GM23338 (cell line): Measurements from ENCODE around the gene IRF2BP1. TPM values are rescaled to one million over a fixed set of nuclear protein-coding genes. Genes with fewer than 3 reads are reported as not detected.

ENCODE experiments used
- ATAC-seq: fragments of 200-7000 bp; cut with Tn5 transposase; 3 replicates; pipeline ENCODE4 v1.9.1; 2020
- DNase-seq: peaks from one replicate; pipeline ENCODE4 v3.0.0-alpha.2; 2015; ENCODE audit warnings: low spot score
- H2AFZ ChIP-seq: fragments of 200-600 bp; sonication (generic); 2 replicates; pipeline ENCODE4 v1.8.0; 2016; ENCODE audit warnings: antibody characterized with exemption, mild to moderate bottlenecking, moderate library complexity
- H3F3A ChIP-seq: fragments of 200-600 bp; sonication (generic); replicated peaks from 2 replicates; pipeline ENCODE4 v1.8.0; 2017; ENCODE audit warnings: antibody characterized with exemption, mixed run types, low read depth
- H3K27ac ChIP-seq: fragments of 200-600 bp; sonication (generic); 2 replicates; pipeline ENCODE4 v1.6.1; 2016; ENCODE audit warnings: low read depth
- H3K27me3 ChIP-seq: fragments of 200-600 bp; sonication (generic); 2 replicates; pipeline ENCODE4 v1.8.0; 2016; ENCODE audit warnings: mild to moderate bottlenecking, mixed run types, moderate library complexity; ENCODE audit not compliant: insufficient read depth
- H3K36me3 ChIP-seq: fragments of 200-600 bp; sonication (generic); 2 replicates; pipeline ENCODE4 v1.8.0; 2016; ENCODE audit warnings: mild to moderate bottlenecking; ENCODE audit not compliant: insufficient read depth
- H3K4me1 ChIP-seq: fragments of 200-600 bp; sonication (generic); 2 replicates; pipeline ENCODE4 v1.8.0; 2016; ENCODE audit warnings: mild to moderate bottlenecking, moderate library complexity; ENCODE audit not compliant: insufficient read depth
- H3K4me2 ChIP-seq: fragments of 200-600 bp; sonication (generic); 2 replicates; pipeline ENCODE4 v1.7.1; 2017; ENCODE audit warnings: mixed run types
- H3K4me3 ChIP-seq: fragments of 200-600 bp; sonication (generic); 2 replicates; pipeline ENCODE4 v1.6.1; 2016; ENCODE audit warnings: mixed run types
- H3K79me2 ChIP-seq: fragments of 200-600 bp; sonication (generic); replicated peaks from 2 replicates; pipeline ENCODE4 v1.8.0; 2017; ENCODE audit warnings: mild to moderate bottlenecking; ENCODE audit not compliant: insufficient read depth
- H3K9me2 ChIP-seq: fragments of 200-600 bp; sonication (generic); 2 replicates; pipeline ENCODE4 v1.8.0; 2017; ENCODE audit not compliant: insufficient read depth
- H4K20me1 ChIP-seq: fragments of 200-600 bp; sonication (generic); replicated peaks from 2 replicates; pipeline ENCODE4 v1.8.0; 2017; ENCODE audit warnings: mild to moderate bottlenecking; ENCODE audit not compliant: insufficient read depth
- H3K27ac Mint-ChIP-seq: 2 replicates; pipeline ENCODE4 v1.8.0; 2020; ENCODE audit warnings: inconsistent platforms, mild to moderate bottlenecking, moderate library complexity, mixed read lengths
- H3K27me3 Mint-ChIP-seq: 3 replicates; pipeline ENCODE4 v1.8.0; 2022; ENCODE audit warnings: low read depth, mild to moderate bottlenecking, moderate library complexity, mixed read lengths, inconsistent platforms; ENCODE audit not compliant: insufficient read depth, poor library complexity
- H3K36me3 Mint-ChIP-seq: 3 replicates; pipeline ENCODE4 v1.8.0; 2021; ENCODE audit warnings: low read depth, mild to moderate bottlenecking, inconsistent platforms, moderate library complexity, mixed read lengths
- H3K4me1 Mint-ChIP-seq: 3 replicates; pipeline ENCODE4 v1.8.0; 2020; ENCODE audit warnings: mild to moderate bottlenecking, inconsistent platforms, mixed read lengths
- H3K4me3 Mint-ChIP-seq: 3 replicates; pipeline ENCODE4 v1.8.0; 2021; ENCODE audit warnings: moderate library complexity, mild to moderate bottlenecking, inconsistent platforms, mixed read lengths
- H3K9me3 Mint-ChIP-seq: 3 replicates; pipeline ENCODE4 v1.8.0; 2020; ENCODE audit warnings: moderate library complexity, mild to moderate bottlenecking, inconsistent platforms, mixed read lengths
- CREB1 ChIP-seq: fragments of 250-450 bp; sonication (Bioruptor Pico); IDR thresholded peaks from 2 replicates; pipeline ENCODE4 v1.5.0; 2020; ENCODE audit warnings: low read depth, mild to moderate bottlenecking, moderate library complexity
- CTCF ChIP-seq, 2 experiments: fragments of 200-600 bp in 1 of 2; sonication (generic) in 1 of 2; conservative IDR thresholded peaks; 2 replicates each; pipeline versions ENCODE4 v1.5.1 to v1.6.1; 2016 to 2017; ENCODE audit warnings: antibody characterized with exemption in 2 of 2, low read depth in 2 of 2, mild to moderate bottlenecking in 2 of 2, moderate library complexity in 1 of 2
- ETS1 ChIP-seq: IDR thresholded peaks from 2 replicates; pipeline ENCODE4 v1.6.1; 2016; ENCODE audit warnings: antibody characterized with exemption
- EZH2 ChIP-seq: fragments of 200-600 bp; sonication (generic); IDR thresholded peaks from one replicate; pipeline ENCODE4 v1.8.0; 2017; ENCODE audit warnings: antibody characterized with exemption, mild to moderate bottlenecking, low read depth; ENCODE audit not compliant: unreplicated experiment
- EZH2phosphoT487 ChIP-seq: fragments of 200-600 bp; sonication (generic); IDR thresholded peaks from one replicate; pipeline ENCODE4 v1.8.1; 2018; ENCODE audit warnings: antibody characterized with exemption; ENCODE audit not compliant: unreplicated experiment
- JUNB ChIP-seq: IDR thresholded peaks from one replicate; pipeline ENCODE4 v1.6.1; 2016; ENCODE audit warnings: antibody characterized with exemption; ENCODE audit not compliant: unreplicated experiment
- NANOG ChIP-seq: IDR thresholded peaks from 2 replicates; pipeline ENCODE4 v1.6.1; 2016; ENCODE audit warnings: antibody characterized with exemption, borderline replicate concordance
- REST ChIP-seq: IDR thresholded peaks from one replicate; pipeline ENCODE4 v1.6.1; 2018; ENCODE audit warnings: antibody characterized with exemption; ENCODE audit not compliant: unreplicated experiment
- STAT1 ChIP-seq: IDR thresholded peaks from one replicate; pipeline ENCODE4 v1.6.1; 2016; ENCODE audit warnings: antibody characterized with exemption; ENCODE audit not compliant: unreplicated experiment
- ZNF114 ChIP-seq: fragments of 250-450 bp; sonication (Bioruptor Pico); IDR thresholded peaks from 2 replicates; pipeline ENCODE4 v1.5.0; 2020; ENCODE audit warnings: mild to moderate bottlenecking, moderate library complexity
- ZNF331 ChIP-seq: fragments of 250-450 bp; sonication (Bioruptor Pico); IDR thresholded peaks from 2 replicates; pipeline ENCODE4 v1.5.0; 2020; ENCODE audit warnings: low read depth, mild to moderate bottlenecking, moderate library complexity
- ZNF462 ChIP-seq: fragments of 250-450 bp; sonication (Bioruptor Pico); IDR thresholded peaks from 2 replicates; pipeline ENCODE4 v1.5.0; 2020; ENCODE audit warnings: mild to moderate bottlenecking, moderate library complexity
- polyA plus RNA-seq: library from polyadenylated mRNA; unstranded; fragments of >200 nt; fragmentation: Nextera tagmentation; extraction: Ambion mirVana; gene quantifications from 2 replicates; pipeline ENCODE4 v1.2.1, GENCODE V29; 2016
- total RNA-seq: library from RNA; depleted of rRNA; stranded (reverse); fragments of >200 nt; shearing (Covaris generic); gene quantifications from 2 replicates; pipeline ENCODE4 v1.2.3, GENCODE V29; 2014

Gene IRF2BP1
- total and polyA plus RNA-seq, 2 experiments from 2014 or later, result 10.4 to 41.6 TPM

- H3K9me2 ChIP-seq, result no peaks in the 10 kb centered on the region
- H3K4me2 ChIP-seq, result no peak overlapping the region
- DNase-seq, result no peak
- H3K4me3 Mint-ChIP-seq, result no peak overlapping the region; the same call in 2 of the 3 replicates
- no peak overlapping the region for H2AFZ ChIP-seq
- peaks cover 52% of the 10 kb centered on the region for H3K4me1 Mint-ChIP-seq
- no peak overlapping the region for H3K4me3 ChIP-seq
- H3K27ac Mint-ChIP-seq, result no peak overlapping the region
- H4K20me1 ChIP-seq, result 0 out of 2 replicates have a peak, but pooled peaks cover 4% of the 10 kb centered on the region
- TF ChIP-seq ZNF462 (CRISPR knock-in tag), result no peak
- no peak for TF ChIP-seq ETS1
- no peak for TF ChIP-seq REST
- TF ChIP-seq EZH2phosphoT487, result no peak
- no peak for TF ChIP-seq EZH2
- no peak for TF ChIP-seq NANOG
- TF ChIP-seq ZNF331, result no peak
- no peak for TF ChIP-seq ZNF114
- TF ChIP-seq STAT1, result no peak
- no peak for TF ChIP-seq CREB1 (CRISPR knock-in tag)
- TF ChIP-seq CTCF (conservative IDR thresholded peaks at IDR 0.05; ENCODE audit: low read depth in 2 of 2), result no peak
- TF ChIP-seq JUNB, result no peak
- H3F3A ChIP-seq, result peaks cover 24% of the 10 kb centered on the region; the same call in 1 of the 2 replicates
- peaks cover 26% of the 10 kb centered on the region for H3K27me3 Mint-ChIP-seq
- H3K9me3 Mint-ChIP-seq, result peaks cover 2% of the 10 kb centered on the region; the same call in 1 of the 3 replicates
- no peak for ATAC-seq
- H3K36me3 ChIP-seq, result no peaks in the 10 kb centered on the region
- H3K79me2 ChIP-seq, result no peaks in the 10 kb centered on the region
- no peak overlapping the region for H3K27ac ChIP-seq
- H3K27me3 ChIP-seq, result no peaks in the 10 kb centered on the region
- H3K36me3 Mint-ChIP-seq, result peaks cover 9% of the 10 kb centered on the region
- peaks cover 28% of the 10 kb centered on the region for H3K4me1 ChIP-seq
These were observed 6.9 kb downstream of the IRF2BP1 start for GRCh38 chr19:45879055-45879454.
